Activated T-helper 17 cell treated with anti-CD3 and anti-CD28 coated beads, Interleukin-2, amount 50 U/mL, for 72 hours (primary cell): ENCODE results near the gene NCOA5. TPM values are rescaled to one million over a fixed set of nuclear protein-coding genes. Genes with fewer than 3 reads are reported as not detected.
A peak's percentile ranks its signal among the peaks of the same experiment; 100 is the strongest.

Source experiments
- ATAC-seq: fragments of 150-1000 bp; cut with Tn5 transposase; replicated peaks from 2 replicates; pipeline ENCODE4 v1.10.0; 2021; ENCODE audit warnings: mild to moderate bottlenecking, moderate library complexity
- H3K27ac Mint-ChIP-seq: one replicate; pipeline ENCODE4 v1.8.0; 2022; ENCODE audit warnings: mixed read lengths
- H3K27me3 Mint-ChIP-seq: one replicate; pipeline ENCODE4 v1.8.0; 2022; ENCODE audit warnings: mixed read lengths
- H3K36me3 Mint-ChIP-seq: one replicate; pipeline ENCODE4 v1.8.0; 2022; ENCODE audit warnings: low read depth, mild to moderate bottlenecking, mixed read lengths
- H3K4me1 Mint-ChIP-seq: one replicate; pipeline ENCODE4 v1.8.0; 2022; ENCODE audit warnings: mixed read lengths
- H3K4me3 Mint-ChIP-seq: one replicate; pipeline ENCODE4 v1.8.0; 2022; ENCODE audit warnings: mild to moderate bottlenecking, mixed read lengths
- H3K9me3 Mint-ChIP-seq: one replicate; pipeline ENCODE4 v1.8.0; 2022; ENCODE audit warnings: mixed read lengths
- total RNA-seq, 2 donors: library from RNA; stranded (reverse); gene quantifications; one replicate each; pipeline ENCODE4 v1.2.3, GENCODE V29; 2022

The NCOA5 gene
- total RNA-seq: 10 to 100 TPM; 16.4 to 31.6 TPM

GRCh38 chr20:46089417-46090388, at the start of gene NCOA5:
TSS of gene NCOA5 (minus strand) at chr20:46089962. CDS start at chr20:46079424, 10,538 bp downstream.
- Mint-ChIP-seq H3K4me3 (peak within 1 kb of the TSS; percentile 87), H3K36me3 (peaks cover 23% of the 10 kb centered on the region), H3K27me3 (no peaks in the 10 kb centered on the region), H3K4me1 (peaks cover 31% of the 10 kb centered on the region), H3K9me3 (no peaks in the 10 kb centered on the region), H3K27ac (peak within 1 kb of the TSS; percentile 94)
- ATAC-seq: peak; percentile 88

GRCh38 chr20:46139266-46139889, 49.6 kb upstream of the NCOA5 start:
- H3K27me3 Mint-ChIP-seq: peaks cover 41% of the 10 kb centered on the region
- H3K27ac Mint-ChIP-seq: no peak overlapping the region
- no peaks in the 10 kb centered on the region for H3K4me1 Mint-ChIP-seq
- H3K36me3 Mint-ChIP-seq: no peaks in the 10 kb centered on the region
- H3K9me3 Mint-ChIP-seq: no peaks in the 10 kb centered on the region
- no peak for ATAC-seq
- no peak overlapping the region for H3K4me3 Mint-ChIP-seq

GRCh38 chr20:46137816-46138215, 48.1 kb upstream of the NCOA5 start:
- H3K36me3 Mint-ChIP-seq: no peaks in the 10 kb centered on the region
- H3K27me3 Mint-ChIP-seq: peaks cover 37% of the 10 kb centered on the region
- no peaks in the 10 kb centered on the region for H3K9me3 Mint-ChIP-seq
- H3K27ac Mint-ChIP-seq: no peak overlapping the region
- no peaks in the 10 kb centered on the region for H3K4me1 Mint-ChIP-seq
- no peak for ATAC-seq
- no peak overlapping the region for H3K4me3 Mint-ChIP-seq

- H3K27ac Mint-ChIP-seq: no peak overlapping the region
- H3K4me3 Mint-ChIP-seq: no peak overlapping the region
- no peaks in the 10 kb centered on the region for H3K9me3 Mint-ChIP-seq
- H3K36me3 Mint-ChIP-seq: no peaks in the 10 kb centered on the region
- H3K27me3 Mint-ChIP-seq: peaks cover 32% of the 10 kb centered on the region
- no peak for ATAC-seq
- H3K4me1 Mint-ChIP-seq: no peaks in the 10 kb centered on the region
Measured at GRCh38 chr20:46135856-46136633, 46.3 kb upstream of the NCOA5 start.

DNA sequence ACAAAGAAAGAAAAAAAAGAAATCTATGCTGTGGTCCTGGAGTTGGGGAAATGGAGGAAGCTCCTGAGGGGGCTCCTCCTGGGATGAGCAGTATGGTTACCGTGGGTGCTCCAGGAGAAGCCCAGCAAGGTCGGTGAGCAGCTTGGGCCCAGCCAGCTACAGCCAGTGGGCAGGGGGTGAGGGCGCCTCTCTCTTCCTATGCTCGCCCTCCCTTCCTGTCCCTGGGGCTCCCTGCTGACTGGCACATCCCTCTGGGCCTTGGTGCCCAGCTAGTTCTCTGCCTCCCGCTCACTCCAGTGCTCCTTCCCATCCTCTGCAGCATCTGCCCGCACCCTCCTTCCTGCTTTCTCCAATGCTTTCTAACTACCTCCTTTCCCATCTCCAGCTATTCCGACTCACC, 45.0 kb upstream of the NCOA5 start:
- ATAC-seq: no peak
- no peak overlapping the region for H3K4me3 Mint-ChIP-seq

DNA sequence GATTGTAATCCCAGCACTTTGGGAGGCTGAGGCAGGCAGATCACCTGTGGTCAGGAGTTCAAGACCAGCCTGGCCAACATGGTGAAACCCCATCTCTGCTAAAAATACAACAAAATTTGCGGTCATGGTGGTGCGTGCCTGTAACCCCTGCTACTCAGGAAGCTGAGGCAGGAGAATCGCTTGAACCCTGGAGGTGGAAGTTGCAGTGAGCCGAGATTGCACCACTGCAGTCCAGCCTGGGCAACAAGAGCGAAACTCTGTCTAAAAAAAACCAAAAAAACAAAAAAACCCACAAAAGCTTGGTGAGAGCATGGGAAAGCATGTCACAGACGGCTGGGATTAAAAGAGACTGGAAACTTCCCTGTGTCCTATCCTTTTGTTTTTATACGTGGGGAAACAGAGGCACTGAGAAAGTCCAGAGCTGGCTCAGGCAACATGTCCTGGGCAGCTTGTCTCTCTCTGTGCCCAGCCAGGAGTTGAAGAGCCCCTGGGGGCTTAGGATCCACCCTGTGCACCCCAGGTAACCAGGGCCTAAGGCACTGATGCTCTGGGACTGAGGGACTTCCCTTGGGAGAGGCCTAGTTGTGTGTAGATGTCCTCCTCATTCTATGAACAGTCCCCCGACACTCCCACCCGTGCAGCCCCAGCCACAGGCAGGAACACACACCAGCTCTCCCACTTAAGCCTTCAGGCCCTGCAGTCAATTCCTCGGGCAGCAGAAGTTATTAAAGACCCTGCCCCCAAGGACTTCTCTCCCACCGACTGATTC, 44.3 kb upstream of the NCOA5 start:
- no peaks in the 10 kb centered on the region for H3K4me1 Mint-ChIP-seq

More for the DNA sequence above, 45.0 kb upstream of the NCOA5 start:
- Mint-ChIP-seq H3K4me1 (no peaks in the 10 kb centered on the region), H3K36me3 (no peaks in the 10 kb centered on the region), H3K27me3 (peaks cover 29% of the 10 kb centered on the region), H3K9me3 (no peaks in the 10 kb centered on the region), H3K27ac (no peak overlapping the region)

GRCh38 chr20:46132705-46133120, 43.0 kb upstream of the NCOA5 start:
- H3K4me3 Mint-ChIP-seq: no peak overlapping the region
- H3K36me3 Mint-ChIP-seq: no peaks in the 10 kb centered on the region

More for the DNA sequence above, 44.3 kb upstream of the NCOA5 start:
- Mint-ChIP-seq H3K36me3 (no peaks in the 10 kb centered on the region), H3K27me3 (peaks cover 26% of the 10 kb centered on the region), H3K27ac (no peak overlapping the region), H3K9me3 (no peaks in the 10 kb centered on the region), H3K4me3 (no peak overlapping the region)
- ATAC-seq: no peak

GRCh38 chr20:46131396-46131795, 41.6 kb upstream of the NCOA5 start:
- no peak overlapping the region for H3K27ac Mint-ChIP-seq
- H3K36me3 Mint-ChIP-seq: no peaks in the 10 kb centered on the region
- no peaks in the 10 kb centered on the region for H3K9me3 Mint-ChIP-seq
- ATAC-seq: no peak
- peaks cover 24% of the 10 kb centered on the region for H3K27me3 Mint-ChIP-seq
- no peaks in the 10 kb centered on the region for H3K4me1 Mint-ChIP-seq
- no peak overlapping the region for H3K4me3 Mint-ChIP-seq

More at GRCh38 chr20:46132705-46133120, 43.0 kb upstream of the NCOA5 start:
- H3K9me3 Mint-ChIP-seq: no peaks in the 10 kb centered on the region
- H3K27me3 Mint-ChIP-seq: peaks cover 26% of the 10 kb centered on the region
- no peak overlapping the region for H3K27ac Mint-ChIP-seq
- peak; percentile 83 for ATAC-seq
- no peaks in the 10 kb centered on the region for H3K4me1 Mint-ChIP-seq

- Mint-ChIP-seq H3K27me3 (peaks cover 24% of the 10 kb centered on the region), H3K4me1 (no peaks in the 10 kb centered on the region), H3K36me3 (no peaks in the 10 kb centered on the region), H3K27ac (no peak overlapping the region), H3K9me3 (no peaks in the 10 kb centered on the region), H3K4me3 (no peak overlapping the region)
- ATAC-seq: peak; percentile 48
Measured at GRCh38 chr20:46130534-46130933, 40.8 kb upstream of the NCOA5 start.

DNA sequence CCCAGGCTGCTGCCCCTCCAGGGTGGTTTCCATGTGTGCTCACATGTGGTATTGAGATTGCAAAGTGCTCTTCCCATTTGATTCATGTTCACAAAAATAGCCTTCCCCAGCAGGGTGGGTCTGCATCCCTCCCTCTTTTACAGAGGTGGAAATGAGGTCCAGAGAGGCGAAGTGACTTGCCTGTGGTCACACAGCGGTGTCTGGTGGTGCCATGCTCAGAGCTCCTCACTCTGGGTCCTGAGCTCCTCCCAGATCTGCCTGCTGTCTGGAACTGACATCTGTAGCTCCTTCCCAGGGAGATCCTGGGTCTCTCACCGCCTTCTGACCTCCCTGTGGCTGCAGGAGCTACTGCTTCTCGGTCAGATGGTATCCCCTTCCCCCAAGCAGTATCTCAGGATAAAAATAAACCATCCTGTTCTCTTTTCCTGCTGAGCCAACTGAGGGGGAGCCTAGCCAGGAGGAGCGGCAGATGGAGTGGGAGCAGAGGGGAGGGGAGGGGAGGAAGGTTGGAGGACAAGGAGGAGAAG, 40.3 kb upstream of the NCOA5 start:
- no peaks in the 10 kb centered on the region for H3K9me3 Mint-ChIP-seq
- no peaks in the 10 kb centered on the region for H3K4me1 Mint-ChIP-seq
- no peak overlapping the region for H3K4me3 Mint-ChIP-seq
- H3K27me3 Mint-ChIP-seq: peaks cover 23% of the 10 kb centered on the region
- H3K27ac Mint-ChIP-seq: no peak overlapping the region
- no peak for ATAC-seq
- no peaks in the 10 kb centered on the region for H3K36me3 Mint-ChIP-seq

GRCh38 chr20:46128310-46129151, 38.8 kb upstream of the NCOA5 start:
- H3K9me3 Mint-ChIP-seq: no peaks in the 10 kb centered on the region
- no peak overlapping the region for H3K27ac Mint-ChIP-seq
- H3K36me3 Mint-ChIP-seq: no peaks in the 10 kb centered on the region
- H3K4me3 Mint-ChIP-seq: no peak overlapping the region
- ATAC-seq: no peak
- peaks cover 21% of the 10 kb centered on the region for H3K27me3 Mint-ChIP-seq
- no peaks in the 10 kb centered on the region for H3K4me1 Mint-ChIP-seq

DNA sequence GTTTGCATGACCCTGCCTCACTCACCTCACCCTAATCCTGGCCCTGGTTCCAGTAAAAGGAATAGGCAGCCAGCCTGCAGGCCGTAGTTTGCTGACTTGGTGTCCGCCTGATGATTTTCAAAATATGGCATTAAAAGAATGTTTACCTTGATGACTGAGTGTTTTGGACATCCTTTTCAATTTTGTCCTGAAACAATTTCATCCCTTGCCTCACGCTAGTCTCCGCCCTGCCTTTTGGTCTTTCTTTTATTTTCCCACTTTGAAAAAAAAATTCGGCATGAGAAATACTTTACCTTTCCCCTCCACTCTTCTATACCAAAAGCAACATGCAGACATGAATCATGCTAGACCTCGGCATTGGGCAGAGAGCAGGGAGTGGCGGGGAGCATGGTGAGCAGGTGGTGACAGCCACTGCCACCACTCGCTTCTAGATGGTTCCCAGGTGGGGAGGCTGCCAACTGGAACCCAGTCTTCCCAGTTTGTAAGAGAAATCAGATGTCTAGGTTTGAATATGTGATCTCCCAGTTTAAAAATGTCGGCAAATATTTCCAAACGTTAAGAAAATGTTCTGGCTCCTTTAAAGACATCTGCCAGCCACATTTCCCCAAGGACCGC, 37.7 kb upstream of the NCOA5 start:
- no peaks in the 10 kb centered on the region for H3K9me3 Mint-ChIP-seq
- H3K27me3 Mint-ChIP-seq: peaks cover 21% of the 10 kb centered on the region
- no peak for ATAC-seq
- H3K27ac Mint-ChIP-seq: no peak overlapping the region
- no peaks in the 10 kb centered on the region for H3K36me3 Mint-ChIP-seq
- H3K4me1 Mint-ChIP-seq: no peaks in the 10 kb centered on the region
- no peak overlapping the region for H3K4me3 Mint-ChIP-seq
